ENCODE measurements around the gene HCFC1. TPM values are rescaled to one million over a fixed set of nuclear protein-coding genes. Genes with fewer than 3 reads are reported as not detected.

HCFC1 gene
- total and polyA plus RNA-seq, 2 experiments from 2014 or later: 18.9 to 25.0 TPM

- Histone ChIP-seq H4K20me1 (ENCODE audit: insufficient read depth, poor library complexity, severe bottlenecking) (no peaks in the 10 kb centered on the region), H3K4me1 (ENCODE audit: insufficient read depth) (peaks cover 4% of the 10 kb centered on the region), H3K27me3 (no peaks in the 10 kb centered on the region), H3K4me2 (no peak overlapping the region), H3K4me3 (no peak overlapping the region), H2AFZ (no peak overlapping the region), H3K36me3 (replicated peaks; ENCODE audit: insufficient read depth, low read depth) (no peaks in the 10 kb centered on the region), H3K9me3 (ENCODE audit: low read depth) (no peaks in the 10 kb centered on the region), H3K9me2 (replicated peaks; ENCODE audit: insufficient read depth) (no peaks in the 10 kb centered on the region), H3K79me2 (peaks cover 18% of the 10 kb centered on the region), H3K27ac (no peak overlapping the region)
- DNase-seq (ENCODE audit: low spot score): no peak
- TF ChIP-seq CTCF (IDR thresholded peaks at IDR 0.05; ENCODE audit: poor library complexity) (no peak), EZH2phosphoT487 (IDR thresholded peaks at IDR 0.05; ENCODE audit: low read depth, severe bottlenecking, unreplicated experiment) (no peak)
- WGBS (ENCODE audit: low lambda C conversion rate, missing lambda C conversion rate): 90% methylated on average over 13 of the region's 13 CpGs
Observed at GRCh38 chrX:153931748-153932147, 39.9 kb downstream of the HCFC1 start.

- TF ChIP-seq EZH2 (IDR thresholded peaks at IDR 0.05; ENCODE audit: borderline replicate concordance): no peak
- TF ChIP-seq EZH2phosphoT487 (IDR thresholded peaks at IDR 0.05; ENCODE audit: low read depth, severe bottlenecking, unreplicated experiment): no peak
- TF ChIP-seq CTCF (IDR thresholded peaks at IDR 0.05; ENCODE audit: poor library complexity): no peak
- Histone ChIP-seq H3K36me3 (replicated peaks; ENCODE audit: insufficient read depth, low read depth) (no peaks in the 10 kb centered on the region), H3K27ac (no peak overlapping the region), H3K9me2 (replicated peaks; ENCODE audit: insufficient read depth) (no peaks in the 10 kb centered on the region), H2AFZ (no peak overlapping the region), H4K20me1 (ENCODE audit: insufficient read depth, poor library complexity, severe bottlenecking) (no peaks in the 10 kb centered on the region), H3K4me3 (no peak overlapping the region), H3K27me3 (no peaks in the 10 kb centered on the region), H3K4me1 (ENCODE audit: insufficient read depth) (peaks cover 7% of the 10 kb centered on the region), H3K9me3 (ENCODE audit: low read depth) (no peaks in the 10 kb centered on the region), H3K79me2 (peaks cover 18% of the 10 kb centered on the region), H3K4me2 (no peak overlapping the region)
- no peak for DNase-seq (ENCODE audit: low spot score)
- 83% methylated on average over 8 of the region's 8 CpGs for WGBS (ENCODE audit: low lambda C conversion rate, missing lambda C conversion rate)
Observed at GRCh38 chrX:153931151-153931550, 40.5 kb downstream of the HCFC1 start.

- Histone ChIP-seq H2AFZ (no peak overlapping the region), H3K4me3 (no peak overlapping the region), H3K4me1 (ENCODE audit: insufficient read depth) (peaks cover 7% of the 10 kb centered on the region), H3K27me3 (no peaks in the 10 kb centered on the region), H3K4me2 (no peak overlapping the region), H3K36me3 (replicated peaks; ENCODE audit: insufficient read depth, low read depth) (no peaks in the 10 kb centered on the region), H3K27ac (no peak overlapping the region), H3K9me3 (ENCODE audit: low read depth) (no peaks in the 10 kb centered on the region), H4K20me1 (ENCODE audit: insufficient read depth, poor library complexity, severe bottlenecking) (no peaks in the 10 kb centered on the region), H3K79me2 (peaks cover 18% of the 10 kb centered on the region), H3K9me2 (replicated peaks; ENCODE audit: insufficient read depth) (no peaks in the 10 kb centered on the region)
- DNase-seq (ENCODE audit: low spot score): no peak
- WGBS (ENCODE audit: low lambda C conversion rate, missing lambda C conversion rate): 92% methylated on average over 31 of the region's 31 CpGs
- no peak for TF ChIP-seq CTCF (IDR thresholded peaks at IDR 0.05; ENCODE audit: poor library complexity)
- no peak for TF ChIP-seq EZH2phosphoT487 (IDR thresholded peaks at IDR 0.05; ENCODE audit: low read depth, severe bottlenecking, unreplicated experiment)
- no peak for TF ChIP-seq EZH2 (IDR thresholded peaks at IDR 0.05; ENCODE audit: borderline replicate concordance)
Observed at GRCh38 chrX:153930011-153930910, 41.4 kb downstream of the HCFC1 start.

Data from hepatocyte (in vitro differentiated cells).